Uterus (tissue), 2 donors: ENCODE measurements around the gene OBSCN.

Source experiments
- POLR2A ChIP-seq, 2 donors: fragments of 450-650 bp; IDR thresholded peaks; one replicate each; pipeline ENCODE4 v1.6.1; 2016; ENCODE audit warnings: antibody characterized with exemption in 2 of 2, mild to moderate bottlenecking in 1 of 2, moderate library complexity in 1 of 2
- TF ChIP-seq, protein P1 (sequence below), 4 experiments: fragments of 200-600 bp in 2 of 4; fragments of 450-650 bp in 2 of 4; sonication (generic) in 2 of 4; IDR thresholded peaks; one replicate each; pipeline ENCODE4 v1.5.1; 2016 to 2019; ENCODE audit warnings: antibody characterized with exemption in 4 of 4, mild to moderate bottlenecking in 2 of 4, moderate library complexity in 1 of 4

DNA sequence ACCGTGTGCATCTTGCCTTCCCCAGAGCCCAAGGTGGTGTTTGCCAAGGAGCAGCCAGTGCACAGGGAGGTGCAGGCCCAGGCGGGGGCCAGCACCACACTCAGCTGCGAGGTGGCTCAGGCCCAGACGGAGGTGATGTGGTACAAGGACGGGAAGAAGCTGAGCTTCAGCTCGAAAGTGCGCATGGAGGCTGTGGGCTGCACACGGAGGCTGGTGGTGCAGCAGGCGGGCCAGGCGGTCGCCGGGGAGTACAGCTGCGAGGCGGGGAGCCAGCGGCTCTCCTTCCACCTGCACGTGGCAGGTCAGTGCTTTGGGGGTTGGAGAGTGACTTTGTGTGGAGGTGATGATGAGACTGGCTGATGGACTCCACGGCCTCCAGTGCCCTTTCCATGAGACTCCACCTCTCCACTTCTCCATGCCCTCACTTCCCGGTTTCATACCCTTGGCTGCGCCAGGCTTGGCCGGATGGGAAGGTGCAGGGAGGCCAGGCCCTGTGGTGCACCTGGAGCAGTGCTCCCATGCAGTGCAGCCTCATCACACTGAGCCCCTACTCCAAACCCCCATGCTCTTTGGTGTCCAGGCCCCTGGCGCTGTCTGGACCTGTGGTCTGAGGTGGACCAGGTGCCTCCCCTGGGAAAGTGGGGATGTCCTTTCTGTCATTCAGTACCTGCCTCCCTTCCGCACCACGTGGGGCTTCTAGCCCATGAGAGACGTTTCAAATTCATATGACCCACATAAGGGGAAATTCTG is 49.0 kb downstream of the OBSCN start:
- TF ChIP-seq, protein P1, sequence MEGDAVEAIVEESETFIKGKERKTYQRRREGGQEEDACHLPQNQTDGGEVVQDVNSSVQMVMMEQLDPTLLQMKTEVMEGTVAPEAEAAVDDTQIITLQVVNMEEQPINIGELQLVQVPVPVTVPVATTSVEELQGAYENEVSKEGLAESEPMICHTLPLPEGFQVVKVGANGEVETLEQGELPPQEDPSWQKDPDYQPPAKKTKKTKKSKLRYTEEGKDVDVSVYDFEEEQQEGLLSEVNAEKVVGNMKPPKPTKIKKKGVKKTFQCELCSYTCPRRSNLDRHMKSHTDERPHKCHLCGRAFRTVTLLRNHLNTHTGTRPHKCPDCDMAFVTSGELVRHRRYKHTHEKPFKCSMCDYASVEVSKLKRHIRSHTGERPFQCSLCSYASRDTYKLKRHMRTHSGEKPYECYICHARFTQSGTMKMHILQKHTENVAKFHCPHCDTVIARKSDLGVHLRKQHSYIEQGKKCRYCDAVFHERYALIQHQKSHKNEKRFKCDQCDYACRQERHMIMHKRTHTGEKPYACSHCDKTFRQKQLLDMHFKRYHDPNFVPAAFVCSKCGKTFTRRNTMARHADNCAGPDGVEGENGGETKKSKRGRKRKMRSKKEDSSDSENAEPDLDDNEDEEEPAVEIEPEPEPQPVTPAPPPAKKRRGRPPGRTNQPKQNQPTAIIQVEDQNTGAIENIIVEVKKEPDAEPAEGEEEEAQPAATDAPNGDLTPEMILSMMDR (IDR thresholded peaks at IDR 0.05) = no peak
- no peak for TF ChIP-seq POLR2A (IDR thresholded peaks at IDR 0.05)
